ENCODE measurements around the gene IL18. TPM values are rescaled to one million over a fixed set of nuclear protein-coding genes. Genes with fewer than 3 reads are reported as not detected.
"Not testable (repeated sequence)": the region's sequence is repeated elsewhere in the genome, so short reads cannot be mapped to it uniquely, and the experiment has no call there.

The IL18 gene
- polyA plus RNA-seq, 4 donors = 6.3 to 11.2 (median 8.8) TPM

GRCh38 chr11:112127056-112127455, 36.8 kb downstream of the IL18 start:
- DNase-seq (ENCODE audit: low read depth in 4 of 4, low spot score in 3 of 4) = no peak

- no peak for DNase-seq (ENCODE audit: low read depth in 4 of 4, low spot score in 3 of 4)
These were observed 40.8 kb downstream of the IL18 start for GRCh38 chr11:112123129-112123528.

DNA sequence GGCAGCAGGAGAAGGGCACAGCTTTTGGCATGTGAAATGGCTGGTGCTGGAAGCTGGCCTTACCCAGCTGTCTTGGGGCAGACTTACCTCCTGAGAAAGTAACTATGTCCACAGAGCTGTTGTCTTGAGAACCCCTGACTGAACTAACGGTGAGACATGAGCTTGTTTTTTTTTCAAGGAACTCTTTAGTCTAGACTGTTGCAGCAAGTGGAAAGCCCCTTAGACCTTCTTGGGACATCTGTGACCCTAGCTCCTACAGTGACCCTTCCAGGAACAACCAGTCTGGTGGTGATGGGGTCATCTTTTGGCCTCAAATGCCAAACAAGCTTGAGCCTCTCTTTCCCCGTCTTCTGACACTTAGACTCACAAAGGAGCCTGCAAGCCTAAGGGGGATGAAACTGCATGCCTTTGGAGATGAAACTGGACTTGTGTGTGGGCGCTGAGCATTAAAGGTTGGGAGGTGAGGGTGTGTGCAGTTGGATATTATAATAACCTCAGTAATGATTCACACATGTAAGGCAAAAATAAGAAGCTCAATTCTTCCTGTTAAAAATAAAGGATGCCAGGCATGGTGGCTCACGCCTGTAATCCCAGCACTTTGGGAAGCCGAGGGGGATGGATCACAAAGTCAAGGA, 41.8 kb downstream of the IL18 start:
- no peak for DNase-seq (ENCODE audit: low read depth in 4 of 4, low spot score in 3 of 4)

DNA sequence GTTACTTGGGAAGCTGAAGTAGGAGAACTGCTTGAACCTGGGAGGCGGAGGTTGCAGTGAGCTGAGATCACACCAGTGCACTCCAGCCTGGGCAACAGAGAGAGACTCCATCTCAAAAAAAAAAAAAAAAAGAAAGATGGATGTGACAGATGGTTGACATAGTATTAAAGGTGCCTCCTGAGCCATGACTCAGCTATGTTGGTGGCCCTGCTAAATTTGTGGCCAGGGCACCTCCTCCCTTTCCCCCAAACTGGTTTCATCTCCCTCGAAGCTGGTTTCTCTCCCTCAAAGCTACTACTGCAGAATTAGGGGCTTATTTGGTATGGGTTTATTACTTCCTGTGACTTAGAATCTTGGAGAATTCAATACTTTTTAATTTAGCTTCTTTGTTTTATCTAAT, 45.7 kb downstream of the IL18 start:
- DNase-seq (ENCODE audit: low read depth in 4 of 4, low spot score in 3 of 4) = no peak

DNA sequence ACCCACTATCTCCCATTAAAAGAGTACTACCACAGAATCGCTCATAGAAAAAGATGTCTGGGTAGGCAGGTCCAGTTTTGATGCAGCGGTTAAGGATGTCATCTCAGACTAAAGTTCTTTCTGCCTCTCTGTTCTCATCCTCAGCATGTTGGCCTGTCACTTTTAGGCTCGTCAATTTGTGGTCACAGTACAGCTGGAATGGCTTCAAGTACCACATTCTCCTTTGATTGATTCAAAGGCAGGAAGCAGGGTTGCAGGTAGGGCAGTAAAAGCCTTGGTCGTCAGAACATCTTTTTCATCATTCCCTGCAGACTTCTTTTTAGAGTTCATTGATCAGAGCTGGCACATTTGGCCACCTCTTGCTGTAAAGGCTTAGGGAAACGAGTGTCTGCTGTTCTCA, 48.5 kb downstream of the IL18 start:
- no peak for DNase-seq (ENCODE audit: low read depth in 4 of 4, low spot score in 3 of 4)

GRCh38 chr11:112114460-112114859, 49.4 kb downstream of the IL18 start:
- DNase-seq (ENCODE audit: low read depth in 4 of 4, low spot score in 3 of 4) = no peak

DNA sequence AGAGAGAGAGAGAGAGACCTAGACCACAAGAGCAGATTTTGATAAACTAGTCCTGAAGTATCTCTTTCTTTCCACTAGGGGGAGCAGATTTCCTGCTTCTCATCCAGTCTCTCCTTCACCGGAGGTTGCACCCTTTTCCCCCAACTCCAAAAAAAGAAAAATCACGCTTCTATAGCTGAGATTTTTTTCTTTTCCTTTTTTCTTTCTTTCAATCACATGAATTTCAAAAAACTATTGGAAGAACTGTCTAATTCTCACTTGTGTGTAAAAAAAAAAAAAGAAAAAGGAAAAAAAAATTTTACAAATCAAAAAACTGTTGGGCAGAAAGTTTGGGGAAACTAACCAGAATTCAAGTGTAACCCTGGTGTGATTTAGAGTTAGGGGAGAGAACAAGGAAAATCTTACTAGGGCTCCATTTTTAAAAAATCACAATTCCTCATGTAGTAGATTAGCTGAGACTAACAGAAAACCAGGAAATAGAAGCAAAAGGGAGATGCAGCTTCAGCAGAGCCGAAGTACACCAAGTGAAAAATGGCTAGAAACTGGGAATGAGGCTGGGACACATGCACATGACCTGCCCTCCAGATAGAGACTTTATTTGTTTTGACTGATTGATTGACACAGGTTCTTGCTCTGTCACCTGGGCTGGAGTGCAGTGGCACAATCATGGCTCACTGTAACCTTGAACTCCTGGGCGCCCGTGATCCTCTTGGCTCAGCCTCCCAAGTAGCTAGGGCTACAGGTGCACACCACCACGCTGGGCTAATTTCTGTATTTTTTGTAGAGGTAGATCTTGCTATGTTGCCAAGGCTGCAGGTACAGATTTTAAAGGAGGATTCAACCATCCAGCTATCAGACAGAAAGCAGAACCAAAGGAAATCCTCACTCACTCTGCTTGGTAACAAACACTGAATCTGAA, 50.1 kb downstream of the IL18 start:
- peak in 3 of 4 donors; percentile 12 to 38 (median 23) for DNase-seq (ENCODE audit: low read depth in 4 of 4, low spot score in 3 of 4)

GRCh38 chr11:112106070-112106469, 57.8 kb downstream of the IL18 start:
- DNase-seq (ENCODE audit: low read depth in 4 of 4, low spot score in 3 of 4) = no peak

- no peak for DNase-seq (ENCODE audit: low read depth in 4 of 4, low spot score in 3 of 4)
These were observed 60.4 kb downstream of the IL18 start for GRCh38 chr11:112103446-112103845.

DNA sequence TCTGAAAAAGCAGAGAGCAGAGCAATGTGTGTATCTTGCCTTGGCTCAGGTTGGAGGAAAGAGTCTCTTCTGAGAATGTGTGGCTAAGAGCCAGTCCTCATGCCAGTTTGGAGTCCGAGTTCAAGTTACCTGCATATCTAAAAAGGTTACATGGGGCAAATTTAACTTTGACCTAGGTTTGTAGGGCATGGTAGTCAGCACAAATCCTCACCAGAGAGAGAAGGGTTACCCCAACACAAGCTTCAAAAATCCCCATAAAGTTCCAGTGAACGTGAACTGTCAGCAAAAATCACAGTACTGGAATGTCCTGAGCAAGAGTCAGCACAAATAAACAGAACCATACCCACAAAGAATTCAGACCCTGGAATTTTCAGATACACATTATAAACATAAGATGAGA, 63.4 kb downstream of the IL18 start:
- no peak for DNase-seq (ENCODE audit: low read depth in 4 of 4, low spot score in 3 of 4)

DNA sequence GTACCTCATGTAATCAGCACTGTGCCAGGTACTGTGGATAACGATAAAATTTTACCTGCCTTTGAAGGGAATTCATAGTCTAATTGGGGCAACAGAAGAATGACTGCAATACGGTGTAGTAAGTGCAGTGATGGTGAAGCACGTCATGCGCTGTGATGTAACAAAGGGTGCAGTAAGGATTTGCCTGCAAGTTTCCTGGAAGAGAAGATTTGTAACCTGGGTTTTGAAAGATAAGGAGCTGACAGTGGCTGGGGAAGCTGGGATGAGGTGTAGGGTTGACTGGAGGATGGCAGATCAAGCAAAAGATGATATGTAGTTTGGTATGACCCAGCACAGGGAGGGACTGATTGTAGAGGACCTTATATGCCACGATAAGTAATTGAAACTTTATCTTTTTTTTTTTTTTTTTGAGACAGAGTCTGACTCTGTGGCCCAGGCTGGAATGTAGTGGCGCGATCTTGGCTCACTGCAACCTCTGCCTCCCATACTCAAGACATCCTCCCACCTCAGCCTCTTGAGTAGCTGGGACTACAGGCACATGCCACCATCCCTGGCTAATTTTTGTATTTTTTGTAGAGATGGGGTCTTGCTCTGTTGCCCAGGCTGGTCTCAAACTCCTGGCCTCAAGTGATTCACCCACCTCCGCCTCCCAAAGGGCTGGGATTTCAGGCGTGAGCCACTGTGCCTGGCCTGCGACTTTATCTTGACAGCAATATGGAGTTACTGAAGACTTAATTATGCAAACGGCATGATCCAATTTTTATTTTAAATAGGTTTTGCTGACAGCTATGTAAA, 66.0 kb downstream of the IL18 start:
- no peak for DNase-seq (ENCODE audit: low read depth in 4 of 4, low spot score in 3 of 4)

DNA sequence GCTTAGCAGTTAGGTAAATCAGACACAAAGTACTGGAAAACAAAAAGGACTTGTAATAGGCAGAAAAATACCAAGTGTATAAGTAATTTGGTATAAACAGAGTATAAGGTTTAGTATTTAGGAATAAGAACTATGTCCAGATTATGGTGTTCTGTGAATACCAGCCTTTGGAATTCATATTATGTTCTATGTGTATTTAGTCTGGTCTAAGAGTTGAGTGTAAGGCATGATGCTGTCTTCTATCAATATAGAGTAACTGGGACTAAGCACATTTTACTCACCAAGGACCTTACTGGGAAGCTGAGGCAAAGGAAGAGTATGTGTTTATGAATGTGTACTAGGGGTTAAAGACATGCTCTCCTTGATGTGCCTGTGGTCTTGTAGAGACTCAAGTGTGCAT, 67.7 kb downstream of the IL18 start:
- DNase-seq (ENCODE audit: low read depth in 4 of 4, low spot score in 3 of 4) = no peak

DNA sequence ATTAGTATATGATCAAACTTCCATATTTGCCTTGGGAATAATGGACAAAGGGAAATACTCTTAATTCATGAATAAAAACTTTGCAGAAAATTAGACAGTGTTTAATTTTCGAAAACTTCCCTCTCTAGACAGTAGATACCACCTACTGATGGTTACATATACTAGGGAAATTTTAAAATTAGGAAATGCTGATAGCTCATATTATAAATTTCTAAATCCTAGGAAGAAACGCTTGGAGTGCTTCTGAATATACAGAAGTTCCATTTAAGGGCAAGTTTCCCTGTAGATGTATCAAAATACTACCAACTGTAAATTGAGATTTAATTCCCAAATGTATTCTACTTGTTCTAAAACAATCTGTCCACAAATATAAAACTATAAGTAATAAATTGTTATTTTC, 68.6 kb downstream of the IL18 start:
- DNase-seq (ENCODE audit: low read depth in 4 of 4, low spot score in 3 of 4) = not testable (repeated sequence)

Other genes starting within 250 kb of the IL18 start
- 10 to 100 TPM; 11.0 to 12.8 (median 12.0) TPM for gene C11orf52, start 245.2 kb downstream of the IL18 start, polyA plus RNA-seq (ENCODE audit: insufficient read length in 4 of 4)
- gene DIXDC1, start 226.8 kb downstream of the IL18 start, polyA plus RNA-seq (ENCODE audit: insufficient read length in 4 of 4) = 10 to 100 TPM; 17.6 to 21.4 (median 19.3) TPM
- 10 to 100 TPM; 47.1 to 60.2 (median 57.4) TPM for gene DLAT, start 138.7 kb downstream of the IL18 start, polyA plus RNA-seq (ENCODE audit: insufficient read length in 4 of 4)
- 10 to 100 TPM in 2 of 4 donors, 1 to 10 TPM in 2; 8.6 to 12.5 (median 9.8) TPM for gene PIH1D2, start 90.1 kb downstream of the IL18 start, polyA plus RNA-seq (ENCODE audit: insufficient read length in 4 of 4)
- gene NKAPD1, start 89.8 kb downstream of the IL18 start, polyA plus RNA-seq (ENCODE audit: insufficient read length in 4 of 4) = 10 to 100 TPM; 43.8 to 56.5 (median 50.4) TPM
- gene TIMM8B, start 77.3 kb downstream of the IL18 start, polyA plus RNA-seq (ENCODE audit: insufficient read length in 4 of 4) = 10 to 100 TPM; 71.6 to 79.1 (median 74.8) TPM
- 100 to 1,000 TPM; 200 to 228 (median 215) TPM for gene SDHD, start 77.2 kb downstream of the IL18 start, polyA plus RNA-seq (ENCODE audit: insufficient read length in 4 of 4)
- gene TEX12, start 3.3 kb upstream of the IL18 start, polyA plus RNA-seq (ENCODE audit: insufficient read length in 4 of 4) = under 1 TPM in 2 of 4 donors, not detected in 2; 0.17 to 0.28 TPM
- 1 to 10 TPM; 3.1 to 4.3 (median 3.8) TPM for gene BCO2, start 11.4 kb upstream of the IL18 start, polyA plus RNA-seq (ENCODE audit: insufficient read length in 4 of 4)
- 10 to 100 TPM; 45.9 to 58.4 (median 54.8) TPM for gene PTS, start 62.3 kb upstream of the IL18 start, polyA plus RNA-seq (ENCODE audit: insufficient read length in 4 of 4)
- gene PLET1, start 96.8 kb upstream of the IL18 start, polyA plus RNA-seq (ENCODE audit: insufficient read length in 4 of 4) = under 1 TPM in 1 of 4 donors, not detected in 3; 0.04 TPM

Data from right renal pelvis (tissue), 4 donors.